Esophagus squamous epithelium (tissue), 4 donors: ENCODE measurements around the gene FAM241B.

Experiments
- POLR2A ChIP-seq, 4 donors: fragments of 450-650 bp; IDR thresholded peaks; one replicate each; pipeline ENCODE4 v1.6.1; 2017; ENCODE audit warnings: antibody characterized with exemption in 4 of 4, mild to moderate bottlenecking in 4 of 4, moderate library complexity in 3 of 4
- TF ChIP-seq, protein P1 (sequence below), 6 experiments: fragments of 450-650 bp in 4 of 6; fragments of 200-600 bp in 2 of 6; sonication (generic) in 2 of 6; IDR thresholded peaks; one replicate each; pipeline ENCODE4 v1.5.1; 2016 to 2019; ENCODE audit warnings: antibody characterized with exemption in 6 of 6, mild to moderate bottlenecking in 4 of 6, moderate library complexity in 4 of 6

DNA sequence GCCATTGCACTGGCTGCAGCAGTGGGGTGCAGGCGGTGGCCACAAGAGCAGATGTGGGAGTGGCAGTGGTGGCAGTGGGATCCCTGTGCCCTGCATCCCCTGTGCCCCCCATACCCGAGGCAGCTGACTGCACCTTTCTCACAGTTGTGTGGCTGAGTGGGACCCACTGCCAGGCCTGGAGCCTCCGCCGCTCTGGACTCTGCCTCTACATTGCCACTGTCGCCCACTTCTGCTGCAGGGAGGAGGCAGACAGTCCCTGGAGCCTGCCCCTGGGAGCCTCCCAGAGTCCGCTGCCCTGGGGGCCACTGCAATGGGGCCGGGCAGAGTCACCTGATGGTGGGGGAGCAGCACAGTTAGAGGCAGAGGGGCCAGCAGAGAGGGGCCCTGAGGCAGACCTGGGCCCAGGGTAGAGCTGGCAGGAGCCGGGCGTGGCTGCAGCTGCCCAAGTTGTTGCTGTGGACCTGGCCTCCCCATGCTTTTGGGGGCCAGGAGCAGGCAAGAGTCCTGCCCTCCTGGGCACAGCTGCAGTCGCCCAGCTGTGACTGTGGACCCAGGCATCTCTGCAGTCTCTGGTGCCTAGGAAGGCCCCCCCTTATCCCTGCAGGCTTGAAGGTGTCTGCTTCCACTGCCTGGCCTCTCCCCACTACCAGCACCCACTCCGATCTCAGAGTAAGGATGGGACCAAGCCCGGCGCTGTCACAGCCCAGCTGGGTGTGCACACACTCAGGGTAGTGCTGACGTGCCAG, 22.2 kb downstream of the FAM241B start:
- TF ChIP-seq, protein P1, sequence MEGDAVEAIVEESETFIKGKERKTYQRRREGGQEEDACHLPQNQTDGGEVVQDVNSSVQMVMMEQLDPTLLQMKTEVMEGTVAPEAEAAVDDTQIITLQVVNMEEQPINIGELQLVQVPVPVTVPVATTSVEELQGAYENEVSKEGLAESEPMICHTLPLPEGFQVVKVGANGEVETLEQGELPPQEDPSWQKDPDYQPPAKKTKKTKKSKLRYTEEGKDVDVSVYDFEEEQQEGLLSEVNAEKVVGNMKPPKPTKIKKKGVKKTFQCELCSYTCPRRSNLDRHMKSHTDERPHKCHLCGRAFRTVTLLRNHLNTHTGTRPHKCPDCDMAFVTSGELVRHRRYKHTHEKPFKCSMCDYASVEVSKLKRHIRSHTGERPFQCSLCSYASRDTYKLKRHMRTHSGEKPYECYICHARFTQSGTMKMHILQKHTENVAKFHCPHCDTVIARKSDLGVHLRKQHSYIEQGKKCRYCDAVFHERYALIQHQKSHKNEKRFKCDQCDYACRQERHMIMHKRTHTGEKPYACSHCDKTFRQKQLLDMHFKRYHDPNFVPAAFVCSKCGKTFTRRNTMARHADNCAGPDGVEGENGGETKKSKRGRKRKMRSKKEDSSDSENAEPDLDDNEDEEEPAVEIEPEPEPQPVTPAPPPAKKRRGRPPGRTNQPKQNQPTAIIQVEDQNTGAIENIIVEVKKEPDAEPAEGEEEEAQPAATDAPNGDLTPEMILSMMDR (IDR thresholded peaks at IDR 0.05) = no peak
- TF ChIP-seq POLR2A (IDR thresholded peaks at IDR 0.05) = no peak
